GM21381 (cell line): ENCODE results near the gene PRRC2B.
"Not testable (repeated sequence)": the region's sequence is repeated elsewhere in the genome, so short reads cannot be mapped to it uniquely, and the experiment has no call there.

ENCODE experiments used
- ATAC-seq: cut with Tn5 transposase; IDR thresholded peaks from one replicate; pipeline ENCODE4 v1.9.1; 2021; ENCODE audit warnings: mild to moderate bottlenecking, moderate library complexity; ENCODE audit not compliant: unreplicated experiment

The PRRC2B gene

GRCh38 chr9:131469356-131469755 lies 75.5 kb downstream of the PRRC2B start:
- no peak for ATAC-seq

- ATAC-seq = no peak
Measured at GRCh38 chr9:131469951-131470350, 76.1 kb downstream of the PRRC2B start.

- ATAC-seq = no peak
Measured at GRCh38 chr9:131470581-131470991, 76.7 kb downstream of the PRRC2B start.

- ATAC-seq = not testable (repeated sequence)
Measured at GRCh38 chr9:131472085-131472484, 78.2 kb downstream of the PRRC2B start.

- no peak for ATAC-seq
Measured at GRCh38 chr9:131473198-131473885, 79.5 kb downstream of the PRRC2B start.

- ATAC-seq = no peak
Measured at GRCh38 chr9:131473891-131474290, 80.0 kb downstream of the PRRC2B start.

- no peak for ATAC-seq
Measured at GRCh38 chr9:131474711-131475110, 80.8 kb downstream of the PRRC2B start.

- no peak for ATAC-seq
Measured at GRCh38 chr9:131475111-131475955, 81.4 kb downstream of the PRRC2B start.

GRCh38 chr9:131475956-131476776 lies 82.3 kb downstream of the PRRC2B start:
- no peak for ATAC-seq

GRCh38 chr9:131476777-131477345 lies 83.0 kb downstream of the PRRC2B start:
- ATAC-seq = no peak

GRCh38 chr9:131477367-131477766 lies 83.5 kb downstream of the PRRC2B start:
- ATAC-seq = no peak

GRCh38 chr9:131477816-131478419 lies 84.0 kb downstream of the PRRC2B start:
- ATAC-seq = no peak

GRCh38 chr9:131478421-131478868 lies 84.6 kb downstream of the PRRC2B start:
- no peak for ATAC-seq

GRCh38 chr9:131478911-131479310 lies 85.0 kb downstream of the PRRC2B start:
- ATAC-seq = no peak

- no peak for ATAC-seq
Measured at GRCh38 chr9:131480258-131480657, 86.4 kb downstream of the PRRC2B start.

GRCh38 chr9:131481441-131482342 lies 87.8 kb downstream of the PRRC2B start:
- no peak for ATAC-seq

- ATAC-seq = no peak
Measured at GRCh38 chr9:131482343-131483006, 88.6 kb downstream of the PRRC2B start.

GRCh38 chr9:131483319-131484050 lies 89.6 kb downstream of the PRRC2B start:
- ATAC-seq = no peak
